H9 (cell line): ENCODE measurements around the gene BCL7C. TPM values are rescaled to one million over a fixed set of nuclear protein-coding genes. Genes with fewer than 3 reads are reported as not detected.
A peak's percentile ranks its signal among the peaks of the same experiment; 100 is the strongest.
"Not testable (repeated sequence)": the region's sequence is repeated elsewhere in the genome, so short reads cannot be mapped to it uniquely, and the experiment has no call there.

Experiments used
- DNase-seq: peaks from one replicate; pipeline ENCODE4 v3.0.0-alpha.2; 2017
- H2AFZ ChIP-seq: one replicate; pipeline ENCODE4 v1.6.1; 2013; ENCODE audit warnings: mild to moderate bottlenecking, low read length, control low read depth, moderate library complexity
- H2AK5ac ChIP-seq: 2 replicates; pipeline ENCODE4 v1.6.1; 2013; ENCODE audit warnings: low read length, control low read depth, mixed read lengths; ENCODE audit not compliant: insufficient read length
- H2BK120ac ChIP-seq: one replicate; pipeline ENCODE4 v1.6.1; 2013; ENCODE audit warnings: low read depth, mild to moderate bottlenecking, low read length, control low read depth, inconsistent platforms; ENCODE audit not compliant: poor library complexity, severe bottlenecking
- H2BK12ac ChIP-seq: 2 replicates; pipeline ENCODE4 v1.6.1; 2013; ENCODE audit warnings: low read length, control low read depth, mixed read lengths, low read depth; ENCODE audit not compliant: insufficient read length
- H2BK15ac ChIP-seq: 2 replicates; pipeline ENCODE4 v1.6.1; 2013; ENCODE audit warnings: low read depth, low read length, control low read depth
- H2BK20ac ChIP-seq: one replicate; pipeline ENCODE4 v1.6.1; 2013; ENCODE audit warnings: low read depth, mild to moderate bottlenecking, low read length, control low read depth, inconsistent platforms; ENCODE audit not compliant: poor library complexity, severe bottlenecking
- H2BK5ac ChIP-seq: 2 replicates; pipeline ENCODE4 v1.6.1; 2013; ENCODE audit warnings: low read length, control low read depth, mixed read lengths; ENCODE audit not compliant: insufficient read length
- H3K14ac ChIP-seq: 2 replicates; pipeline ENCODE4 v1.6.1; 2013; ENCODE audit warnings: low read length, control low read depth; ENCODE audit not compliant: insufficient read depth
- H3K18ac ChIP-seq: 2 replicates; pipeline ENCODE4 v1.6.1; 2013; ENCODE audit warnings: low read depth, mild to moderate bottlenecking, mixed read lengths, low read length, control low read depth; ENCODE audit not compliant: insufficient read length
- H3K23ac ChIP-seq: 2 replicates; pipeline ENCODE4 v1.6.1; 2013; ENCODE audit warnings: low read length, control low read depth, mixed read lengths, low read depth; ENCODE audit not compliant: insufficient read length
- H3K23me2 ChIP-seq: 2 replicates; pipeline ENCODE4 v1.6.1; 2013; ENCODE audit warnings: low read depth, mild to moderate bottlenecking, mixed read lengths, low read length, control low read depth; ENCODE audit not compliant: insufficient read length, poor library complexity, severe bottlenecking
- H3K27ac ChIP-seq: 2 replicates; pipeline ENCODE4 v1.5.1; 2013; ENCODE audit warnings: low read length, control low read depth, mixed read lengths, low read depth; ENCODE audit not compliant: insufficient read length
- H3K27me3 ChIP-seq: 2 replicates; pipeline ENCODE4 v1.6.1; 2013; ENCODE audit warnings: low read length, control low read depth, inconsistent platforms; ENCODE audit not compliant: insufficient read depth
- H3K4ac ChIP-seq: 2 replicates; pipeline ENCODE4 v1.6.1; 2013; ENCODE audit warnings: low read depth, mild to moderate bottlenecking, control low read depth, inconsistent platforms, low read length, moderate library complexity
- H3K4me1 ChIP-seq: 2 replicates; pipeline ENCODE4 v1.6.1; 2013; ENCODE audit warnings: low read length, control low read depth, inconsistent platforms; ENCODE audit not compliant: insufficient read depth
- H3K4me2 ChIP-seq: 2 replicates; pipeline ENCODE4 v1.6.1; 2013; ENCODE audit warnings: low read length, control low read depth, mixed read lengths; ENCODE audit not compliant: insufficient read length, insufficient read depth
- H3K56ac ChIP-seq: 2 replicates; pipeline ENCODE4 v1.6.1; 2013; ENCODE audit warnings: low read depth, mild to moderate bottlenecking, mixed read lengths, low read length, control low read depth; ENCODE audit not compliant: insufficient read length
- H3K79me1 ChIP-seq: 2 replicates; pipeline ENCODE4 v1.6.1; 2013; ENCODE audit warnings: low read depth, mild to moderate bottlenecking, moderate library complexity, low read length, control low read depth, inconsistent platforms; ENCODE audit not compliant: insufficient read depth, poor library complexity, severe bottlenecking
- H3K79me2 ChIP-seq: 2 replicates; pipeline ENCODE4 v1.6.1; 2013; ENCODE audit warnings: low read length, control low read depth, inconsistent platforms; ENCODE audit not compliant: insufficient read depth
- H3K9ac ChIP-seq: 2 replicates; pipeline ENCODE4 v1.6.1; 2013; ENCODE audit warnings: low read length, control low read depth, mixed read lengths; ENCODE audit not compliant: insufficient read length; ENCODE audit errors: extremely low read depth
- H3K9me3 ChIP-seq: one replicate; pipeline ENCODE4 v1.6.1; 2013; ENCODE audit warnings: low read depth, low read length, inconsistent platforms; ENCODE audit not compliant: control insufficient read depth
- H3T11ph ChIP-seq: one replicate; pipeline ENCODE4 v1.6.1; 2013; ENCODE audit warnings: mild to moderate bottlenecking, low read length, control low read depth, inconsistent platforms
- H4K20me1 ChIP-seq: one replicate; pipeline ENCODE4 v1.6.1; 2013; ENCODE audit not compliant: control insufficient read depth, insufficient read length, insufficient read depth
- H4K5ac ChIP-seq: 2 replicates; pipeline ENCODE4 v1.6.1; 2013; ENCODE audit warnings: low read depth, mild to moderate bottlenecking, mixed read lengths, low read length, control low read depth; ENCODE audit not compliant: insufficient read length
- H4K8ac ChIP-seq: replicated peaks from 2 replicates; pipeline ENCODE4 v1.6.1; 2013; ENCODE audit warnings: low read length, control low read depth, mixed read lengths, low read depth; ENCODE audit not compliant: insufficient read length
- H4K91ac ChIP-seq: 2 replicates; pipeline ENCODE4 v1.6.1; 2013; ENCODE audit warnings: low read depth, mild to moderate bottlenecking, moderate library complexity, mixed read lengths, low read length, control low read depth; ENCODE audit not compliant: insufficient read length
- H3K27ac Mint-ChIP-seq, 3 experiments: 2 replicates in 2 of 3; 3 replicates in 1 of 3; pipeline ENCODE4 v1.8.0; 2020 to 2021; ENCODE audit warnings: mixed read lengths in 3 of 3, mild to moderate bottlenecking in 1 of 3, moderate library complexity in 1 of 3
- H3K27me3 Mint-ChIP-seq: 2 replicates; pipeline ENCODE4 v1.8.0; 2021; ENCODE audit warnings: low read depth, mild to moderate bottlenecking, moderate library complexity, mixed read lengths
- H3K36me3 Mint-ChIP-seq, 3 experiments: 2 replicates in 2 of 3; 3 replicates in 1 of 3; pipeline ENCODE4 v1.8.0; 2020 to 2021; ENCODE audit warnings: low read depth in 3 of 3, mixed read lengths in 3 of 3; ENCODE audit not compliant: insufficient read depth in 1 of 3
- H3K4me1 Mint-ChIP-seq, 2 experiments: 2 replicates each; pipeline ENCODE4 v1.8.0; 2020; ENCODE audit warnings: mixed read lengths in 2 of 2
- H3K4me3 Mint-ChIP-seq, 2 experiments: 2 replicates in 1 of 2; 3 replicates in 1 of 2; pipeline ENCODE4 v1.8.0; 2020 to 2021; ENCODE audit warnings: mild to moderate bottlenecking in 2 of 2, mixed read lengths in 2 of 2, moderate library complexity in 1 of 2
- H3K9me3 Mint-ChIP-seq, 2 experiments: 2 replicates in 1 of 2; 3 replicates in 1 of 2; pipeline ENCODE4 v1.8.0; 2020; ENCODE audit warnings: mild to moderate bottlenecking in 2 of 2, mixed read lengths in 2 of 2, moderate library complexity in 1 of 2
- CTCF ChIP-seq: fragments of 200-600 bp; sonication (generic); conservative IDR thresholded peaks from 3 replicates; pipeline ENCODE4 v1.8.0; 2021; ENCODE audit warnings: antibody characterized with exemption, mild to moderate bottlenecking
- WGBS: extraction: QIAGEN DNeasy Blood & Tissue Kit; methylation state at CpG from one replicate; pipeline ENCODE4 v1.1.7; 2013; ENCODE audit warnings: missing lambda C conversion rate, low lambda C conversion rate, mixed read lengths; ENCODE audit not compliant: insufficient read length; ENCODE audit errors: extremely low coverage; 5-methylcytosine and 5-hydroxymethylcytosine counted together
- total RNA-seq: library from RNA; stranded (reverse); gene quantifications from 2 replicates; pipeline ENCODE4 v1.2.1, GENCODE V29; 2021

Gene BCL7C
- total RNA-seq, 1 experiment from 2014 or later = 18.3 TPM

GRCh38 chr16:30892670-30893416, 1.0 kb downstream of the BCL7C start:
- H2BK5ac ChIP-seq = no peak overlapping the region
- H3K4ac ChIP-seq = no peak overlapping the region
- Mint-ChIP-seq H3K27me3 (peaks cover 14% of the 10 kb centered on the region), H3K4me1 (peaks cover 28% of the 10 kb centered on the region in 2 experiments), H3K27ac (peak overlapping the region in 1 of 3 experiments; percentile 48; a peak in 2 of 7 replicates), H3K9me3 (peaks cover 0 to 2% of the 10 kb centered on the region in 2 experiments; a peak in 1 of 5 replicates), H3K36me3 (peaks cover 5 to 16% (median 15%) of the 10 kb centered on the region in 3 experiments), H3K4me3 (peak overlapping the region; percentile 70 to 82)
- peaks cover 20% of the 10 kb centered on the region for H3K23me2 ChIP-seq
- no peaks in the 10 kb centered on the region for H3K79me2 ChIP-seq
- H3K56ac ChIP-seq = no peak overlapping the region
- no peak overlapping the region for H3K18ac ChIP-seq
- H2AK5ac ChIP-seq = no peak overlapping the region
- no peak overlapping the region for H2AFZ ChIP-seq
- no peak overlapping the region for H2BK120ac ChIP-seq
- H4K91ac ChIP-seq = no peak overlapping the region
- H3K4me1 ChIP-seq = peaks cover 3% of the 10 kb centered on the region; the same call in 1 of the 2 replicates
- H3T11ph ChIP-seq = no peak overlapping the region
- H4K8ac ChIP-seq = no peak overlapping the region
- H3K9ac ChIP-seq = no peak overlapping the region
- no peaks in the 10 kb centered on the region for H3K27me3 ChIP-seq
- no peak overlapping the region for H3K27ac ChIP-seq
- no peaks in the 10 kb centered on the region for H3K9me3 ChIP-seq
- no peak overlapping the region for H2BK15ac ChIP-seq
- no peaks in the 10 kb centered on the region for H3K79me1 ChIP-seq
- H4K20me1 ChIP-seq = peaks cover 2% of the 10 kb centered on the region
- TF ChIP-seq CTCF = no peak
- H2BK12ac ChIP-seq = no peak overlapping the region
- H2BK20ac ChIP-seq = no peak overlapping the region
- peak overlapping the region; percentile 83 for H3K4me2 ChIP-seq
- no peak overlapping the region for H3K14ac ChIP-seq
- DNase-seq = no peak
- no CpG with 5 or more reads among the region's 20 CpGs for WGBS
- H4K5ac ChIP-seq = no peak overlapping the region
- H3K23ac ChIP-seq = no peak overlapping the region

GRCh38 chr16:30891043-30891823, 2.6 kb downstream of the BCL7C start:
- not testable (repeated sequence) for H3K14ac ChIP-seq, H3K9me3 ChIP-seq, H3K9me3 Mint-ChIP-seq, DNase-seq, H3K9ac ChIP-seq, H2BK12ac ChIP-seq, H2BK20ac ChIP-seq, H2AK5ac ChIP-seq, H4K8ac ChIP-seq, H2BK15ac ChIP-seq, H3K4me2 ChIP-seq, H3K4ac ChIP-seq, H3K79me2 ChIP-seq, H2BK120ac ChIP-seq, H3K56ac ChIP-seq, H3K27ac Mint-ChIP-seq, H3T11ph ChIP-seq, H3K79me1 ChIP-seq, H3K27ac ChIP-seq, H4K5ac ChIP-seq, H3K4me1 ChIP-seq, H3K23ac ChIP-seq, H2BK5ac ChIP-seq, H2AFZ ChIP-seq, H4K20me1 ChIP-seq, H4K91ac ChIP-seq, H3K27me3 ChIP-seq, H3K18ac ChIP-seq
- H3K36me3 Mint-ChIP-seq = peaks cover 5 to 21% (median 18%) of the 10 kb centered on the region in 3 experiments
- H3K23me2 ChIP-seq = peaks cover 14% of the 10 kb centered on the region
- H3K27me3 Mint-ChIP-seq = peaks cover 14% of the 10 kb centered on the region
- peak overlapping the region in 1 of 2 experiments; percentile 28; a peak in 2 of 5 replicates for H3K4me3 Mint-ChIP-seq
- WGBS = no CpG with 5 or more reads among the region's 15 CpGs
- H3K4me1 Mint-ChIP-seq = peaks cover 23 to 25% of the 10 kb centered on the region in 2 experiments
